Subcutaneous adipose tissue (tissue), 4 donors: ENCODE results near the gene ZNF679. TPM values are rescaled to one million over a fixed set of nuclear protein-coding genes. Genes with fewer than 3 reads are reported as not detected.
"Not testable (repeated sequence)": the region's sequence is repeated elsewhere in the genome, so short reads cannot be mapped to it uniquely, and the experiment has no call there.

ENCODE experiments used
- CTCF ChIP-seq: fragments of 450-650 bp; IDR thresholded peaks from one replicate; pipeline ENCODE4 v1.5.1; 2016; ENCODE audit warnings: low read depth, mild to moderate bottlenecking, control low read depth, antibody characterized with exemption, moderate library complexity
- total RNA-seq, 4 donors: library from RNA; depleted of rRNA; stranded (reverse); fragments of >200 nt; gene quantifications; one replicate each; pipeline ENCODE4 v1.1.0, GENCODE V29; 2016

Gene ZNF679
- total RNA-seq, result not detected

DNA sequence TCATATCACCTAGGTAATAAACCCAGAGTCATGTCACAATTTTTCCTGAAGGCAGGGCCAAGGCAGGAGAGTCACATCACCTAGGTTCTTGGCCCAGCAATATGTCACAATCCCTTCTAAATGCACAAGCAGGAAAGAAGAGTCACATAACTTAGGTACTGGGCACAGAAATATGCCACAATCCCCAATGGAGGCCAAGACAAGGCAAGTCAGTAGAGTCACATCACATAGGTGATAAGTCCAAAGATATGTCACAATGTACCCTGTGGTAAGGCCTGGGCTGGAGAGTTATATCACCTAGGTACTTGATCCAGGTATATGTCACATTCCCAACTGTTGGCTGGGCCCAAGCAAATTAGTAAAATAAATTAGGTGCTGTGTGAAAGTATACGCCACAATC is at the start of gene ZNF679:
TSS of gene ZNF679 (plus strand) at position 301 of the 400 bp plus-strand sequence. CDS start 20,644 bp downstream, outside the sequence.
- TF ChIP-seq CTCF, result not testable (repeated sequence)

GRCh38 chr7:64180989-64181388 is 47.3 kb upstream of the ZNF679 start:
- TF ChIP-seq CTCF, result no peak

GRCh38 chr7:64181586-64181985 is 46.7 kb upstream of the ZNF679 start:
- no peak for TF ChIP-seq CTCF

DNA sequence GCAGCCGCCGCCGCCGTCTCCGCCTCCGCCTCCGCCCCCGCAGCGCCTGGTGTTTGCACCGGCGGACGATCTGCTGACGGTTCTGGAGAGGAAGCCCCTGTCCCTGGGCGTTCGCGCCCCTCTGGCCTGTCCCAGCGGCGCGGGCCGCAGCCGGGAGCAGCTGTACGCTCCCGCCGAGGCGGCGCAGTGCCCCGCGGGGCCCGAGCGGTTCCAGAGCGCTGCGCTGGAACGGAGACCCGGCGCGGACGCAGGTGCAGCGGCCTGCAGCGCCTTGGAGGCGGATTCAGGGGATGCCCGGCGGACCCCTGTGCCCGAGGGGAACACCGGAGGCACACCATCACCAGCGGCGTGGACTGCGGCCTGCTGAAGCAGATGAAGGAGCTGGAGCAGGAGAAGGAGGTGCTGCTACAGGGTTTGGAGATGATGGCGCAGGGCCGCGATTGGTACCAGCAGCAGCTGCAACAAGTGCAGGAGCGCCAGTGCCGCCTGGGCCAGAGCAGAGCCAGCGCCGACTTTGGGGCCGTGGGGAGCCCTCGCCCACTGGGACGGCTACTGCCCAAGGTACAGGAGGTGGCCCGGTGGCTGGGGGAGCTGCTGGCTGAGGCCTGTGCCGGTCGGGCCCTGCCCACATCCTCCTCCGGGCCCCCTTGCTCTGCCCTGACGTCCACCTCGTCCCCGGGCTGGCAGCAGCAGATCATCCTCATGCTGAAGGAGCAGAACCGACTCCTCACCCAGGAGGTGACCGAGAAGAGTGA is 46.1 kb upstream of the ZNF679 start:
- no peak for TF ChIP-seq CTCF

DNA sequence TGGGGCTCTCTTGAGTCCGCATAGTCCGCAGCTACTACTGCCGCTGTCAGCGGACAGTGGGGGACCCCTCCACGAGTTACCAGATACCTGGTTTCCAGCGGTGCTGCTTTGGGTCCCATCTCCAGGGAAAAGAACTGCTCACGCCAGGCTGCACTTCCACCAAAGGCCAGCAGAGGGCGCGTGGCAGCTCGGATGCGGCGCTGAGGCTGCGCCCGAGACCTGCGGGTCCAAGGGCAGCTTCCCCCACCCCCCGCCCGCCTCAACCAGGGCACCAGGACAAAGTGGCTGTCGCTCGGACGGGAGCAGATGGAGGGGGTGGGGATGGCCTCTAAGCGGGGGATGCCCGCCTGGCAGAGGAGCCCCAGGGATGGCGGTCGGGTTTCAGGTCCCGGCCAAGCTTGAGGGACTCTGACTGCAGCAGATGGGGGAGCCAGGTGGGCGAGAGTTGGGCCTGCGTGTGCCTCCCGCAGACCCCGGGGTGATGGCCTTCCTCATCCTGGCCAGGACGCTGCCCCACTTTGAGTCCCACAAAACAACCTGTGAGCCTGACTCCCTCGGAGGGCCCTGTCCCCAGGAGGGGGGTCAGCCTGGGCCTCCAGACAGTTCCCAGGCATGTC is 45.0 kb upstream of the ZNF679 start:
- TF ChIP-seq CTCF, result no peak

DNA sequence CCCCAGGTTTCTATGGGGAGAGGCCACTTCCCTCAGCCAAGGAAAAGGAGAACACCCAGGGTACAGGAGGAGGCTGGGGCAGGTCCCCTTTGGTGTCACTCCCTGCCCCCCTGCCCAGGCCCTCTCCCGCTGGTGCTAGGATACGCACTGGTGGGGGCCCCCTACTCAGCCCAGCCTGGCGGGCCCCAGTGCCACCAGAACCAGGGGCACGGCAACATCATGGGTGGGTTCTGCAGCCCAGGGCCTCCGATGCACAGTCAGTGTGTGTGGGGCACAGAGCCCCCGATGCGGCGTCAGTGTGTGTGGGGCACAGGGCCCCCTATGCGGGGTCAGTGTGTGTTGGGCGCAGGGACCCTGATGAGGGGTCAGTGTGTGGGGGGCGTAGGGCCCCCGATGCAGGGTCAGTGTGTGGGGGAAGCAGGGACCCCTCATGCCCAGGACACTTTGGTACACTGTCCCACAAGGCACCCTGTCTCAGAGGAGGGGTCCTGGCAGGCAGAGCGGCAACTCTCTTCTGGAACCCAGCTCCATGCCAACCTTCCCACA is 44.4 kb upstream of the ZNF679 start:
- TF ChIP-seq CTCF, result no peak

- no peak for TF ChIP-seq CTCF
These were observed 43.9 kb upstream of the ZNF679 start for GRCh38 chr7:64184376-64184775.
